ENCODE results near the gene STK11IP.

The STK11IP gene

GRCh38 chr2:219563271-219563928 lies 34.3 kb upstream of the STK11IP start:
- DNase-seq = no peak

GRCh38 chr2:219565130-219566080 lies 32.3 kb upstream of the STK11IP start:
- no peak for DNase-seq

- no peak for DNase-seq
Observed at GRCh38 chr2:219566640-219567039, 31.0 kb upstream of the STK11IP start.

- DNase-seq = no peak
Observed at GRCh38 chr2:219567131-219567530, 30.5 kb upstream of the STK11IP start.

GRCh38 chr2:219567791-219568361 lies 29.8 kb upstream of the STK11IP start:
- no peak for DNase-seq

GRCh38 chr2:219569041-219569440 lies 28.6 kb upstream of the STK11IP start:
- DNase-seq = no peak

- DNase-seq = no peak
Observed at GRCh38 chr2:219569635-219570034, 28.0 kb upstream of the STK11IP start.

- DNase-seq = no peak
Observed at GRCh38 chr2:219570194-219570923, 27.3 kb upstream of the STK11IP start.

- no peak for DNase-seq
Observed at GRCh38 chr2:219570924-219571310, 26.7 kb upstream of the STK11IP start.

- no peak for DNase-seq
Observed at GRCh38 chr2:219571311-219572236, 26.1 kb upstream of the STK11IP start, which contains the start of gene OBSL1. TSS of gene OBSL1 (minus strand) at chr2:219571539. CDS start at chr2:219571232, 307 bp downstream.

GRCh38 chr2:219572237-219573001 lies 25.2 kb upstream of the STK11IP start, which contains the start of gene INHA:
TSS of gene INHA (plus strand) at chr2:219572310. CDS start at chr2:219572375, 65 bp downstream.
- DNase-seq = no peak

GRCh38 chr2:219573166-219573565 lies 24.5 kb upstream of the STK11IP start:
- no peak for DNase-seq

- no peak for DNase-seq
Observed at GRCh38 chr2:219574484-219575311, 23.0 kb upstream of the STK11IP start.

- no peak for DNase-seq
Observed at GRCh38 chr2:219575566-219576504, 21.8 kb upstream of the STK11IP start.

GRCh38 chr2:219576505-219577388 lies 20.9 kb upstream of the STK11IP start:
- no peak for DNase-seq

- DNase-seq = no peak
Observed at GRCh38 chr2:219578811-219579613, 18.6 kb upstream of the STK11IP start.

- no peak for DNase-seq
Observed at GRCh38 chr2:219581346-219581745, 16.3 kb upstream of the STK11IP start.
